ENCODE data around the gene LIN7B. TPM values are rescaled to one million over a fixed set of nuclear protein-coding genes. Genes with fewer than 3 reads are reported as not detected.

The LIN7B gene
- total and polyA plus RNA-seq, 2 of the 13 experiments (the other 11 are each of a cell fraction or from before 2014, with no cell fraction given), result 5.3 to 7.6 TPM

DNA sequence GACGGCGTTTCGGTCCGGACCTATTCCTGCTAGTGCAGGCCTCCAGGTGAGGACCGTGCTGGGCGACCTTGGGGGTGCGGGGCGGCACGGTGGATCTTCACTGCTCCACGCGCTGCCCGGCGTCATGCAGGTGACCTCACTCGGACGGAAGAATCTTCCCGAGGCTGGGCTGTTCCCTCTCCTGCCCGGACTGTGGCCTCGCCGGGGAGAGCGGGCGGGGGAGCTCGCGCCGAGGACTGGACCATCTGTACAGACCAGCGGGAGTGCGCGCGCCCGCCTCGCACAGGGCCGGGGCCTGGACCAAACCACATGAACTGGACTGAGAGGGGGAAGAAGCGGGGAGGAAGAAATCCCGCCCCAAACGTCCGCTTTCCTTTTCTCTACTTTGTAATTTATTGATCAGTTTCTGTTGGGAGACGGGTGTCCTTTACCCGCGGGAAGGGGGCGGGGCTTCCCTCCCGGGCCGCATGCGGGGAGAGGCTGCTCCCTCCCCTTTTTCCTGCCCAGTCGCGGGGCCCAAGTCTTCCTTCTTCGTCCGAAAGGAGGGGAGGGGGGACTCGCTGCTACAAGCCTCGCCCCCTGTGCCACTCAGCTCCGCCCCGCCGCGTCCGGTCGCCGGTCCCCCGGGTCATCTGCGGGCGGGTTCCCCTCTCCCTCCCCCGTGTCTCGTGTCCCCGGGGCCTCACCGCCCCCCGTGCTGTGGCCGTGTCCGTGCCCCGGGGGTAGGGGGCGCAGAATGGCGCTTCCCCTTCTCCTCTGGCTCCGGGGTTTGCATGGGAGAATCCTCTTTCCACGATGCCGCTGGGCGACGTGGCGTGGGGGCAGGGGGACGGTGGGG, 36.2 kb downstream of the LIN7B start (continued):
- TF ChIP-seq, protein P1, sequence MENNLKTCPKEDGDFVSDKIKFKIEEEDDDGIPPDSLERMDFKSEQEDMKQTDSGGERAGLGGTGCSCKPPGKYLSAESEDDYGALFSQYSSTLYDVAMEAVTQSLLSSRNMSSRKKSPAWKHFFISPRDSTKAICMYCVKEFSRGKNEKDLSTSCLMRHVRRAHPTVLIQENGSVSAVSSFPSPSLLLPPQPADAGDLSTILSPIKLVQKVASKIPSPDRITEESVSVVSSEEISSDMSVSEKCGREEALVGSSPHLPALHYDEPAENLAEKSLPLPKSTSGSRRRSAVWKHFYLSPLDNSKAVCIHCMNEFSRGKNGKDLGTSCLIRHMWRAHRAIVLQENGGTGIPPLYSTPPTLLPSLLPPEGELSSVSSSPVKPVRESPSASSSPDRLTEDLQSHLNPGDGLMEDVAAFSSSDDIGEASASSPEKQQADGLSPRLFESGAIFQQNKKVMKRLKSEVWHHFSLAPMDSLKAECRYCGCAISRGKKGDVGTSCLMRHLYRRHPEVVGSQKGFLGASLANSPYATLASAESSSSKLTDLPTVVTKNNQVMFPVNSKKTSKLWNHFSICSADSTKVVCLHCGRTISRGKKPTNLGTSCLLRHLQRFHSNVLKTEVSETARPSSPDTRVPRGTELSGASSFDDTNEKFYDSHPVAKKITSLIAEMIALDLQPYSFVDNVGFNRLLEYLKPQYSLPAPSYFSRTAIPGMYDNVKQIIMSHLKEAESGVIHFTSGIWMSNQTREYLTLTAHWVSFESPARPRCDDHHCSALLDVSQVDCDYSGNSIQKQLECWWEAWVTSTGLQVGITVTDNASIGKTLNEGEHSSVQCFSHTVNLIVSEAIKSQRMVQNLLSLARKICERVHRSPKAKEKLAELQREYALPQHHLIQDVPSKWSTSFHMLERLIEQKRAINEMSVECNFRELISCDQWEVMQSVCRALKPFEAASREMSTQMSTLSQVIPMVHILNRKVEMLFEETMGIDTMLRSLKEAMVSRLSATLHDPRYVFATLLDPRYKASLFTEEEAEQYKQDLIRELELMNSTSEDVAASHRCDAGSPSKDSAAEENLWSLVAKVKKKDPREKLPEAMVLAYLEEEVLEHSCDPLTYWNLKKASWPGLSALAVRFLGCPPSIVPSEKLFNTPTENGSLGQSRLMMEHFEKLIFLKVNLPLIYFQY (CRISPR knock-in tag; IDR thresholded peaks at IDR 0.05; ENCODE audit: borderline replicate concordance), result 0 out of 2 replicates have a peak, but pooled peaks have one; percentile 16
- TF ChIP-seq SNAPC2 (CRISPR knock-in tag; IDR thresholded peaks at IDR 0.05) (no peak), HES4 (CRISPR knock-in tag; IDR thresholded peaks at IDR 0.05; ENCODE audit: borderline replicate concordance) (no peak), MTF2 (CRISPR knock-in tag; IDR thresholded peaks at IDR 0.05; ENCODE audit: borderline replicate concordance) (no peak)
- TF ChIP-seq, protein P2, sequence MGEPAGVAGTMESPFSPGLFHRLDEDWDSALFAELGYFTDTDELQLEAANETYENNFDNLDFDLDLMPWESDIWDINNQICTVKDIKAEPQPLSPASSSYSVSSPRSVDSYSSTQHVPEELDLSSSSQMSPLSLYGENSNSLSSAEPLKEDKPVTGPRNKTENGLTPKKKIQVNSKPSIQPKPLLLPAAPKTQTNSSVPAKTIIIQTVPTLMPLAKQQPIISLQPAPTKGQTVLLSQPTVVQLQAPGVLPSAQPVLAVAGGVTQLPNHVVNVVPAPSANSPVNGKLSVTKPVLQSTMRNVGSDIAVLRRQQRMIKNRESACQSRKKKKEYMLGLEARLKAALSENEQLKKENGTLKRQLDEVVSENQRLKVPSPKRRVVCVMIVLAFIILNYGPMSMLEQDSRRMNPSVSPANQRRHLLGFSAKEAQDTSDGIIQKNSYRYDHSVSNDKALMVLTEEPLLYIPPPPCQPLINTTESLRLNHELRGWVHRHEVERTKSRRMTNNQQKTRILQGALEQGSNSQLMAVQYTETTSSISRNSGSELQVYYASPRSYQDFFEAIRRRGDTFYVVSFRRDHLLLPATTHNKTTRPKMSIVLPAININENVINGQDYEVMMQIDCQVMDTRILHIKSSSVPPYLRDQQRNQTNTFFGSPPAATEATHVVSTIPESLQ (CRISPR knock-in tag; conservative IDR thresholded peaks at IDR 0.05), result no peak
- TF ChIP-seq, protein P3, sequence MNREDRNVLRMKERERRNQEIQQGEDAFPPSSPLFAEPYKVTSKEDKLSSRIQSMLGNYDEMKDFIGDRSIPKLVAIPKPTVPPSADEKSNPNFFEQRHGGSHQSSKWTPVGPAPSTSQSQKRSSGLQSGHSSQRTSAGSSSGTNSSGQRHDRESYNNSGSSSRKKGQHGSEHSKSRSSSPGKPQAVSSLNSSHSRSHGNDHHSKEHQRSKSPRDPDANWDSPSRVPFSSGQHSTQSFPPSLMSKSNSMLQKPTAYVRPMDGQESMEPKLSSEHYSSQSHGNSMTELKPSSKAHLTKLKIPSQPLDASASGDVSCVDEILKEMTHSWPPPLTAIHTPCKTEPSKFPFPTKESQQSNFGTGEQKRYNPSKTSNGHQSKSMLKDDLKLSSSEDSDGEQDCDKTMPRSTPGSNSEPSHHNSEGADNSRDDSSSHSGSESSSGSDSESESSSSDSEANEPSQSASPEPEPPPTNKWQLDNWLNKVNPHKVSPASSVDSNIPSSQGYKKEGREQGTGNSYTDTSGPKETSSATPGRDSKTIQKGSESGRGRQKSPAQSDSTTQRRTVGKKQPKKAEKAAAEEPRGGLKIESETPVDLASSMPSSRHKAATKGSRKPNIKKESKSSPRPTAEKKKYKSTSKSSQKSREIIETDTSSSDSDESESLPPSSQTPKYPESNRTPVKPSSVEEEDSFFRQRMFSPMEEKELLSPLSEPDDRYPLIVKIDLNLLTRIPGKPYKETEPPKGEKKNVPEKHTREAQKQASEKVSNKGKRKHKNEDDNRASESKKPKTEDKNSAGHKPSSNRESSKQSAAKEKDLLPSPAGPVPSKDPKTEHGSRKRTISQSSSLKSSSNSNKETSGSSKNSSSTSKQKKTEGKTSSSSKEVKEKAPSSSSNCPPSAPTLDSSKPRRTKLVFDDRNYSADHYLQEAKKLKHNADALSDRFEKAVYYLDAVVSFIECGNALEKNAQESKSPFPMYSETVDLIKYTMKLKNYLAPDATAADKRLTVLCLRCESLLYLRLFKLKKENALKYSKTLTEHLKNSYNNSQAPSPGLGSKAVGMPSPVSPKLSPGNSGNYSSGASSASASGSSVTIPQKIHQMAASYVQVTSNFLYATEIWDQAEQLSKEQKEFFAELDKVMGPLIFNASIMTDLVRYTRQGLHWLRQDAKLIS (CRISPR knock-in tag; IDR thresholded peaks at IDR 0.05), result no peak
- TF ChIP-seq, protein P4, sequence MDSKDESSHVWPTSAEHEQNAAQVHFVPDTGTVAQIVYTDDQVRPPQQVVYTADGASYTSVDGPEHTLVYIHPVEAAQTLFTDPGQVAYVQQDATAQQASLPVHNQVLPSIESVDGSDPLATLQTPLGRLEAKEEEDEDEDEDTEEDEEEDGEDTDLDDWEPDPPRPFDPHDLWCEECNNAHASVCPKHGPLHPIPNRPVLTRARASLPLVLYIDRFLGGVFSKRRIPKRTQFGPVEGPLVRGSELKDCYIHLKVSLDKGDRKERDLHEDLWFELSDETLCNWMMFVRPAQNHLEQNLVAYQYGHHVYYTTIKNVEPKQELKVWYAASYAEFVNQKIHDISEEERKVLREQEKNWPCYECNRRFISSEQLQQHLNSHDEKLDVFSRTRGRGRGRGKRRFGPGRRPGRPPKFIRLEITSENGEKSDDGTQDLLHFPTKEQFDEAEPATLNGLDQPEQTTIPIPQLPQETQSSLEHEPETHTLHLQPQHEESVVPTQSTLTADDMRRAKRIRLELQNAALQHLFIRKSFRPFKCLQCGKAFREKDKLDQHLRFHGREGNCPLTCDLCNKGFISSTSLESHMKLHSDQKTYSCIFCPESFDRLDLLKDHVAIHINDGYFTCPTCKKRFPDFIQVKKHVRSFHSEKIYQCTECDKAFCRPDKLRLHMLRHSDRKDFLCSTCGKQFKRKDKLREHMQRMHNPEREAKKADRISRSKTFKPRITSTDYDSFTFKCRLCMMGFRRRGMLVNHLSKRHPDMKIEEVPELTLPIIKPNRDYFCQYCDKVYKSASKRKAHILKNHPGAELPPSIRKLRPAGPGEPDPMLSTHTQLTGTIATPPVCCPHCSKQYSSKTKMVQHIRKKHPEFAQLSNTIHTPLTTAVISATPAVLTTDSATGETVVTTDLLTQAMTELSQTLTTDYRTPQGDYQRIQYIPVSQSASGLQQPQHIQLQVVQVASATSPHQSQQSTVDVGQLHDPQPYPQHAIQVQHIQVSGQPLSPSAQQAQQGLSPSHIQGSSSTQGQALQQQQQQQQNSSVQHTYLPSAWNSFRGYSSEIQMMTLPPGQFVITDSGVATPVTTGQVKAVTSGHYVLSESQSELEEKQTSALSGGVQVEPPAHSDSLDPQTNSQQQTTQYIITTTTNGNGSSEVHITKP (CRISPR knock-in tag; IDR thresholded peaks at IDR 0.05; ENCODE audit: low read depth), result peak; percentile 98
- TF ChIP-seq, protein P5, sequence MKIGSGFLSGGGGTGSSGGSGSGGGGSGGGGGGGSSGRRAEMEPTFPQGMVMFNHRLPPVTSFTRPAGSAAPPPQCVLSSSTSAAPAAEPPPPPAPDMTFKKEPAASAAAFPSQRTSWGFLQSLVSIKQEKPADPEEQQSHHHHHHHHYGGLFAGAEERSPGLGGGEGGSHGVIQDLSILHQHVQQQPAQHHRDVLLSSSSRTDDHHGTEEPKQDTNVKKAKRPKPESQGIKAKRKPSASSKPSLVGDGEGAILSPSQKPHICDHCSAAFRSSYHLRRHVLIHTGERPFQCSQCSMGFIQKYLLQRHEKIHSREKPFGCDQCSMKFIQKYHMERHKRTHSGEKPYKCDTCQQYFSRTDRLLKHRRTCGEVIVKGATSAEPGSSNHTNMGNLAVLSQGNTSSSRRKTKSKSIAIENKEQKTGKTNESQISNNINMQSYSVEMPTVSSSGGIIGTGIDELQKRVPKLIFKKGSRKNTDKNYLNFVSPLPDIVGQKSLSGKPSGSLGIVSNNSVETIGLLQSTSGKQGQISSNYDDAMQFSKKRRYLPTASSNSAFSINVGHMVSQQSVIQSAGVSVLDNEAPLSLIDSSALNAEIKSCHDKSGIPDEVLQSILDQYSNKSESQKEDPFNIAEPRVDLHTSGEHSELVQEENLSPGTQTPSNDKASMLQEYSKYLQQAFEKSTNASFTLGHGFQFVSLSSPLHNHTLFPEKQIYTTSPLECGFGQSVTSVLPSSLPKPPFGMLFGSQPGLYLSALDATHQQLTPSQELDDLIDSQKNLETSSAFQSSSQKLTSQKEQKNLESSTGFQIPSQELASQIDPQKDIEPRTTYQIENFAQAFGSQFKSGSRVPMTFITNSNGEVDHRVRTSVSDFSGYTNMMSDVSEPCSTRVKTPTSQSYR (CRISPR knock-in tag; IDR thresholded peaks at IDR 0.05; ENCODE audit: borderline replicate concordance), result no peak

All from HepG2 (cell line).